ENCODE data around the gene CELSR1.
A peak's percentile ranks its signal among the peaks of the same experiment; 100 is the strongest.

CELSR1 gene

GRCh38 chr22:46417769-46418168 is 119.7 kb downstream of the CELSR1 start:
- Histone ChIP-seq H3K27me3 (ENCODE audit: control insufficient read depth, insufficient read depth, low read length) (no peaks in the 10 kb centered on the region), H3K9ac (ENCODE audit: low read depth, low read length) (no peak overlapping the region), H3K36me3 (ENCODE audit: control insufficient read depth, insufficient read depth, low read length) (no peaks in the 10 kb centered on the region), H3K4me1 (ENCODE audit: control insufficient read depth, insufficient read depth, low read length) (no peaks in the 10 kb centered on the region), H3K9me3 (ENCODE audit: control insufficient read depth, insufficient read depth, low read length) (no peaks in the 10 kb centered on the region), H3K4me3 (ENCODE audit: low read depth, low read length) (no peak overlapping the region)

- H3K27me3 ChIP-seq (ENCODE audit: control insufficient read depth, insufficient read depth, low read length), result no peaks in the 10 kb centered on the region
Measured at GRCh38 chr22:46416891-46417580, 120.4 kb downstream of the CELSR1 start.

GRCh38 chr22:46416520-46416871 is 120.9 kb downstream of the CELSR1 start:
- no peaks in the 10 kb centered on the region for H3K36me3 ChIP-seq (ENCODE audit: control insufficient read depth, insufficient read depth, low read length)
- H3K4me3 ChIP-seq (ENCODE audit: low read depth, low read length), result no peak overlapping the region
- no peak overlapping the region for H3K9ac ChIP-seq (ENCODE audit: low read depth, low read length)
- no peaks in the 10 kb centered on the region for H3K27me3 ChIP-seq (ENCODE audit: control insufficient read depth, insufficient read depth, low read length)
- H3K9me3 ChIP-seq (ENCODE audit: control insufficient read depth, insufficient read depth, low read length), result no peaks in the 10 kb centered on the region
- H3K4me1 ChIP-seq (ENCODE audit: control insufficient read depth, insufficient read depth, low read length), result no peaks in the 10 kb centered on the region

More at GRCh38 chr22:46416891-46417580, 120.4 kb downstream of the CELSR1 start:
- no peaks in the 10 kb centered on the region for H3K4me1 ChIP-seq (ENCODE audit: control insufficient read depth, insufficient read depth, low read length)
- H3K9me3 ChIP-seq (ENCODE audit: control insufficient read depth, insufficient read depth, low read length), result no peaks in the 10 kb centered on the region
- no peaks in the 10 kb centered on the region for H3K36me3 ChIP-seq (ENCODE audit: control insufficient read depth, insufficient read depth, low read length)
- peak overlapping the region; percentile 24 for H3K9ac ChIP-seq (ENCODE audit: low read depth, low read length)
- H3K4me3 ChIP-seq (ENCODE audit: low read depth, low read length), result no peak overlapping the region

GRCh38 chr22:46415776-46416519 is 121.5 kb downstream of the CELSR1 start:
- Histone ChIP-seq H3K4me1 (ENCODE audit: control insufficient read depth, insufficient read depth, low read length) (no peaks in the 10 kb centered on the region), H3K9me3 (ENCODE audit: control insufficient read depth, insufficient read depth, low read length) (no peaks in the 10 kb centered on the region), H3K27me3 (ENCODE audit: control insufficient read depth, insufficient read depth, low read length) (no peaks in the 10 kb centered on the region), H3K4me3 (ENCODE audit: low read depth, low read length) (no peak overlapping the region), H3K36me3 (ENCODE audit: control insufficient read depth, insufficient read depth, low read length) (peaks cover 2% of the 10 kb centered on the region), H3K9ac (ENCODE audit: low read depth, low read length) (no peak overlapping the region)

- Histone ChIP-seq H3K9ac (ENCODE audit: low read depth, low read length) (no peak overlapping the region), H3K36me3 (ENCODE audit: control insufficient read depth, insufficient read depth, low read length) (peaks cover 2% of the 10 kb centered on the region), H3K4me1 (ENCODE audit: control insufficient read depth, insufficient read depth, low read length) (no peaks in the 10 kb centered on the region), H3K4me3 (ENCODE audit: low read depth, low read length) (no peak overlapping the region), H3K9me3 (ENCODE audit: control insufficient read depth, insufficient read depth, low read length) (no peaks in the 10 kb centered on the region), H3K27me3 (ENCODE audit: control insufficient read depth, insufficient read depth, low read length) (no peaks in the 10 kb centered on the region)
Measured at GRCh38 chr22:46414704-46415103, 122.7 kb downstream of the CELSR1 start.

- Histone ChIP-seq H3K9me3 (ENCODE audit: control insufficient read depth, insufficient read depth, low read length) (no peaks in the 10 kb centered on the region), H3K4me3 (ENCODE audit: low read depth, low read length) (no peak overlapping the region), H3K27me3 (ENCODE audit: control insufficient read depth, insufficient read depth, low read length) (no peaks in the 10 kb centered on the region), H3K9ac (ENCODE audit: low read depth, low read length) (peak overlapping the region; percentile 47), H3K4me1 (ENCODE audit: control insufficient read depth, insufficient read depth, low read length) (no peaks in the 10 kb centered on the region), H3K36me3 (ENCODE audit: control insufficient read depth, insufficient read depth, low read length) (peaks cover 2% of the 10 kb centered on the region)
Measured at GRCh38 chr22:46413725-46414379, 123.6 kb downstream of the CELSR1 start.

GRCh38 chr22:46411347-46411746 is 126.1 kb downstream of the CELSR1 start:
- H3K9ac ChIP-seq (ENCODE audit: low read depth, low read length), result no peak overlapping the region
- H3K27me3 ChIP-seq (ENCODE audit: control insufficient read depth, insufficient read depth, low read length), result no peaks in the 10 kb centered on the region
- no peak overlapping the region for H3K4me3 ChIP-seq (ENCODE audit: low read depth, low read length)
- peaks cover 2% of the 10 kb centered on the region for H3K36me3 ChIP-seq (ENCODE audit: control insufficient read depth, insufficient read depth, low read length)
- H3K9me3 ChIP-seq (ENCODE audit: control insufficient read depth, insufficient read depth, low read length), result no peaks in the 10 kb centered on the region
- no peaks in the 10 kb centered on the region for H3K4me1 ChIP-seq (ENCODE audit: control insufficient read depth, insufficient read depth, low read length)

GRCh38 chr22:46410291-46410808 is 127.1 kb downstream of the CELSR1 start:
- H3K4me1 ChIP-seq (ENCODE audit: control insufficient read depth, insufficient read depth, low read length), result no peaks in the 10 kb centered on the region
- no peaks in the 10 kb centered on the region for H3K9me3 ChIP-seq (ENCODE audit: control insufficient read depth, insufficient read depth, low read length)
- H3K4me3 ChIP-seq (ENCODE audit: low read depth, low read length), result no peak overlapping the region
- H3K9ac ChIP-seq (ENCODE audit: low read depth, low read length), result no peak overlapping the region
- H3K27me3 ChIP-seq (ENCODE audit: control insufficient read depth, insufficient read depth, low read length), result no peaks in the 10 kb centered on the region
- H3K36me3 ChIP-seq (ENCODE audit: control insufficient read depth, insufficient read depth, low read length), result peaks cover 2% of the 10 kb centered on the region

- peaks cover 2% of the 10 kb centered on the region for H3K36me3 ChIP-seq (ENCODE audit: control insufficient read depth, insufficient read depth, low read length)
- H3K9ac ChIP-seq (ENCODE audit: low read depth, low read length), result no peak overlapping the region
- no peaks in the 10 kb centered on the region for H3K27me3 ChIP-seq (ENCODE audit: control insufficient read depth, insufficient read depth, low read length)
- H3K9me3 ChIP-seq (ENCODE audit: control insufficient read depth, insufficient read depth, low read length), result no peaks in the 10 kb centered on the region
- H3K4me3 ChIP-seq (ENCODE audit: low read depth, low read length), result no peak overlapping the region
- no peaks in the 10 kb centered on the region for H3K4me1 ChIP-seq (ENCODE audit: control insufficient read depth, insufficient read depth, low read length)
Measured at GRCh38 chr22:46409631-46410210, 127.7 kb downstream of the CELSR1 start.

- Histone ChIP-seq H3K9me3 (ENCODE audit: control insufficient read depth, insufficient read depth, low read length) (no peaks in the 10 kb centered on the region), H3K27me3 (ENCODE audit: control insufficient read depth, insufficient read depth, low read length) (no peaks in the 10 kb centered on the region), H3K36me3 (ENCODE audit: control insufficient read depth, insufficient read depth, low read length) (peaks cover 2% of the 10 kb centered on the region), H3K4me3 (ENCODE audit: low read depth, low read length) (no peak overlapping the region), H3K4me1 (ENCODE audit: control insufficient read depth, insufficient read depth, low read length) (no peaks in the 10 kb centered on the region), H3K9ac (ENCODE audit: low read depth, low read length) (no peak overlapping the region)
Measured at GRCh38 chr22:46408568-46409506, 128.6 kb downstream of the CELSR1 start.

GRCh38 chr22:46407748-46408147 is 129.7 kb downstream of the CELSR1 start:
- Histone ChIP-seq H3K9me3 (ENCODE audit: control insufficient read depth, insufficient read depth, low read length) (no peaks in the 10 kb centered on the region), H3K9ac (ENCODE audit: low read depth, low read length) (no peak overlapping the region), H3K36me3 (ENCODE audit: control insufficient read depth, insufficient read depth, low read length) (peaks cover 2% of the 10 kb centered on the region), H3K4me3 (ENCODE audit: low read depth, low read length) (no peak overlapping the region), H3K4me1 (ENCODE audit: control insufficient read depth, insufficient read depth, low read length) (no peaks in the 10 kb centered on the region), H3K27me3 (ENCODE audit: control insufficient read depth, insufficient read depth, low read length) (no peaks in the 10 kb centered on the region)

Data from iPS-15b (cell line).